HCT116 (cell line): Measurements from ENCODE around the gene PAEP. TPM values are rescaled to one million over a fixed set of nuclear protein-coding genes. Genes with fewer than 3 reads are reported as not detected.

ENCODE experiments used
- ATAC-seq: fragments of 200-7000 bp; cut with Tn5 transposase; 2 replicates; pipeline ENCODE4 v1.9.1; 2020; ENCODE audit warnings: mild to moderate bottlenecking, moderate library complexity
- BruUV-seq: library from RNA; stranded (reverse); fragments of 400-500 nt; replicated peaks from 2 replicates; lab custom pipeline; 2021; lab: Mats Ljungman, UMichigan
- CTCF ChIA-PET: fragments of 300-600 bp; sonication (Branson Sonifier 250); formaldehyde crosslinking; loops from one replicate; lab custom pipeline; 2021; ENCODE audit warnings: antibody characterized with exemption; lab: Charles Lee
- POLR2A ChIA-PET: fragments of 300-600, 350-600 bp; sonication (Branson Sonifier 250); formaldehyde crosslinking; loops from one replicate; lab custom pipeline; 2021; ENCODE audit warnings: antibody characterized with exemption; lab: Charles Lee
- RAD21 ChIA-PET, 2 experiments: fragments of 300-600 bp; sonication (Branson Sonifier 250); formaldehyde crosslinking; loops; one replicate each; lab custom pipeline; 2023; ENCODE audit warnings: low total read pairs in 2 of 2; ENCODE audit not compliant: uncharacterized antibody in 2 of 2, unreplicated experiment in 2 of 2, low non-redundant PET in 1 of 2; lab: Charles Lee
- DNase-seq: peaks from one replicate; pipeline ENCODE4 v3.0.0-alpha.2; 2010; ENCODE audit warnings: low read depth, low spot score
- H2AFZ ChIP-seq: fragments of 200-600 bp; shearing (Covaris generic), sonication (generic); 2 replicates; pipeline ENCODE4 v1.6.1; 2017; ENCODE audit warnings: low read depth, mixed run types, mixed read lengths, antibody characterized with exemption, low read length; ENCODE audit not compliant: poor library complexity, severe bottlenecking
- H3K27ac ChIP-seq: 2 replicates; pipeline ENCODE4 v1.5.1; 2012; ENCODE audit warnings: low read depth, low read length
- H3K27me3 ChIP-seq: fragments of 200-600 bp; sonication (generic); 2 replicates; pipeline ENCODE4 v1.6.1; 2016; ENCODE audit warnings: mixed run types, low read length, mixed read lengths; ENCODE audit not compliant: insufficient read depth
- H3K36me3 ChIP-seq, 2 experiments: fragments of 200-500 bp in 1 of 2; fragments of 200-600 bp in 1 of 2; sonication (Bioruptor generic) in 1 of 2; sonication (generic) in 1 of 2; 2 replicates each; pipeline versions ENCODE4 v1.5.1 to v1.6.1; 2014 to 2016; ENCODE audit warnings: low read length in 2 of 2, inconsistent platforms in 1 of 2, mixed read lengths in 1 of 2, mixed run types in 1 of 2; ENCODE audit not compliant: insufficient read depth in 2 of 2, control insufficient read depth in 1 of 2
- H3K4me1 ChIP-seq, 2 experiments: fragments of 200-600 bp in 1 of 2; sonication (generic) in 1 of 2; 2 replicates each; pipeline versions ENCODE4 v1.5.1 to v1.6.1; 2012 to 2017; ENCODE audit warnings: low read length in 2 of 2, inconsistent platforms in 1 of 2, mild to moderate bottlenecking in 1 of 2, mixed read lengths in 1 of 2, mixed run types in 1 of 2, moderate library complexity in 1 of 2; ENCODE audit not compliant: insufficient read depth in 2 of 2, control insufficient read depth in 1 of 2
- H3K4me2 ChIP-seq: fragments of 200-600 bp; sonication (generic); 2 replicates; pipeline ENCODE4 v1.6.1; 2017; ENCODE audit warnings: mixed run types, low read length, mixed read lengths
- H3K4me3 ChIP-seq, 2 experiments: fragments of 200-600 bp in 1 of 2; sonication (generic) in 1 of 2; replicated peaks in 1 of 2; 2 replicates each; pipeline ENCODE4 v1.5.1; 2011 to 2016; ENCODE audit warnings: low read length in 2 of 2, control low read depth in 1 of 2, low read depth in 1 of 2, mild to moderate bottlenecking in 1 of 2, mixed read lengths in 1 of 2, mixed run types in 1 of 2
- H3K79me2 ChIP-seq: fragments of 200-600 bp; sonication (generic); 2 replicates; pipeline ENCODE4 v1.6.1; 2017; ENCODE audit warnings: mild to moderate bottlenecking, mixed run types, low read length, moderate library complexity, mixed read lengths; ENCODE audit not compliant: insufficient read depth
- H3K9ac ChIP-seq: fragments of 200-600 bp; sonication (generic); 2 replicates; pipeline ENCODE4 v1.6.1; 2016; ENCODE audit warnings: low read length, mixed read lengths
- H3K9me2 ChIP-seq: fragments of 200-600 bp; sonication (generic), shearing (Covaris generic); 2 replicates; pipeline ENCODE4 v1.6.1; 2017; ENCODE audit warnings: mixed run types, mild to moderate bottlenecking, moderate library complexity; ENCODE audit not compliant: insufficient read depth
- H3K9me3 ChIP-seq, 2 experiments: fragments of 200-500 bp in 1 of 2; fragments of 200-600 bp in 1 of 2; sonication (Bioruptor generic) in 1 of 2; sonication (generic) in 1 of 2; 2 replicates each; pipeline ENCODE4 v1.6.1; 2014 to 2017; ENCODE audit warnings: low read length in 2 of 2, mixed read lengths in 2 of 2, inconsistent platforms in 1 of 2, low read depth in 1 of 2, mild to moderate bottlenecking in 1 of 2, mixed run types in 1 of 2, moderate library complexity in 1 of 2; ENCODE audit not compliant: control insufficient read depth in 1 of 2, insufficient read depth in 1 of 2
- H4K20me1 ChIP-seq: fragments of 200-600 bp; sonication (generic), shearing (Covaris generic); 2 replicates; pipeline ENCODE4 v1.6.1; 2017; ENCODE audit warnings: mixed run types, mild to moderate bottlenecking, moderate library complexity; ENCODE audit not compliant: insufficient read depth
- EZH2 ChIP-seq: fragments of 200-600 bp; sonication (generic); IDR thresholded peaks from 2 replicates; pipeline ENCODE4 v1.6.1; 2017; ENCODE audit warnings: antibody characterized with exemption, mixed run types
- EZH2phosphoT487 ChIP-seq: fragments of 200-600 bp; IDR thresholded peaks from 2 replicates; pipeline ENCODE4 v1.6.1; 2018; ENCODE audit warnings: antibody characterized with exemption, borderline replicate concordance
- JUND ChIP-seq: IDR thresholded peaks from 2 replicates; pipeline ENCODE4 v1.6.1; 2012
- POLR2AphosphoS5 ChIP-seq: IDR thresholded peaks from 2 replicates; pipeline ENCODE4 v1.6.1; 2011; ENCODE audit warnings: mild to moderate bottlenecking, low read depth, low read length, moderate library complexity
- SP1 ChIP-seq: IDR thresholded peaks from 2 replicates; pipeline ENCODE4 v1.6.1; 2012; ENCODE audit warnings: low read depth
- YY1 ChIP-seq: IDR thresholded peaks from 2 replicates; pipeline ENCODE4 v1.6.1; 2011; ENCODE audit warnings: low read length, low read depth, moderate library complexity, mild to moderate bottlenecking; ENCODE audit not compliant: insufficient replicate concordance; ENCODE audit errors: extremely low read depth
- ZFX ChIP-seq: fragments of 450-650 bp; IDR thresholded peaks from 2 replicates; pipeline ENCODE4 v1.6.1; 2017
- intact Hi-C: fragments of 100-400 bp; cut with micrococcal nuclease; formaldehyde crosslinking; loops from 2 replicates; pipeline ENCODE4 v1.10.0; 2022
- total RNA-seq: library from RNA; stranded (reverse); gene quantifications from one replicate; pipeline ENCODE4 v1.2.1, GENCODE V29; 2021; ENCODE audit not compliant: unreplicated experiment
- TF ChIP-seq, protein P1 (sequence below): IDR thresholded peaks from 2 replicates; pipeline ENCODE4 v1.6.1; 2011; ENCODE audit warnings: mild to moderate bottlenecking, low read length, moderate library complexity; ENCODE audit not compliant: insufficient replicate concordance; ENCODE audit errors: extremely low read depth

The PAEP gene
- total RNA-seq, 1 experiment from 2014 or later, result not detected

DNA sequence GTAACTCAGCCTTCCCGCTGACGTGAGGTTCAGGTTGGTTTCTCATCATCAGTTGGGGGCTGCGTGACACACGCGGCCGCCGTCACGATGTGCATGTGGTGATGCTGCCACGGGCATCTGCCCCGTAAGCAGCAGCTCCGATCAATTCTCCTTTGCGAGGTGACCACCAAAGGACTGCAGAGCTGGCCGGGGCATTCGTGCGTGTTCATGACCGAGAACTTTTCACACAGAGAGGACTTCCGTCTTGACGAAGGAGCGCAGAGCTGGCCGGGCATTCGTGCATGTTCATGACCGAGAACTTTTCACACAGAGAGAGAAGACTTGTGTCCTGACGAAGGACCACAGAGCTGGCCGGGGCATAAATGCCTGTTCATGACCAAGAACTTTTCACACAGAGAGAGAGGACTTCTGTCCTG is 44.1 kb upstream of the PAEP start:
- Histone ChIP-seq H3K27me3 (no peaks in the 10 kb centered on the region), H3K79me2 (no peaks in the 10 kb centered on the region), H3K27ac (no peak overlapping the region), H4K20me1 (no peaks in the 10 kb centered on the region), H3K9ac (no peak overlapping the region), H3K4me1 (peaks cover 0 to 6% of the 10 kb centered on the region in 2 experiments; a peak in 1 of 4 replicates), H3K9me2 (no peaks in the 10 kb centered on the region), H3K36me3 (no peaks in the 10 kb centered on the region), H3K9me3 (no peaks in the 10 kb centered on the region), H3K4me3 (no peak overlapping the region), H2AFZ (no peak overlapping the region), H3K4me2 (no peak overlapping the region)
- ChIA-PET POLR2A (no interaction called here), RAD21 (no interaction called here), CTCF (interaction anchor here (0.7 kb wide), 1 partner anchor 12 kb away, joined by 3 read pairs; no protein-coding TSS in a partner anchor)
- BruUV-seq, result no TSS peak
- ATAC-seq, result no peak
- intact Hi-C loops, result no loop called here
- TF ChIP-seq EZH2phosphoT487, result no peak
- TF ChIP-seq EZH2, result no peak
- TF ChIP-seq SP1, result no peak
- no peak for TF ChIP-seq ZFX
- TF ChIP-seq JUND, result no peak
- TF ChIP-seq POLR2AphosphoS5, result no peak
- TF ChIP-seq, protein P1, sequence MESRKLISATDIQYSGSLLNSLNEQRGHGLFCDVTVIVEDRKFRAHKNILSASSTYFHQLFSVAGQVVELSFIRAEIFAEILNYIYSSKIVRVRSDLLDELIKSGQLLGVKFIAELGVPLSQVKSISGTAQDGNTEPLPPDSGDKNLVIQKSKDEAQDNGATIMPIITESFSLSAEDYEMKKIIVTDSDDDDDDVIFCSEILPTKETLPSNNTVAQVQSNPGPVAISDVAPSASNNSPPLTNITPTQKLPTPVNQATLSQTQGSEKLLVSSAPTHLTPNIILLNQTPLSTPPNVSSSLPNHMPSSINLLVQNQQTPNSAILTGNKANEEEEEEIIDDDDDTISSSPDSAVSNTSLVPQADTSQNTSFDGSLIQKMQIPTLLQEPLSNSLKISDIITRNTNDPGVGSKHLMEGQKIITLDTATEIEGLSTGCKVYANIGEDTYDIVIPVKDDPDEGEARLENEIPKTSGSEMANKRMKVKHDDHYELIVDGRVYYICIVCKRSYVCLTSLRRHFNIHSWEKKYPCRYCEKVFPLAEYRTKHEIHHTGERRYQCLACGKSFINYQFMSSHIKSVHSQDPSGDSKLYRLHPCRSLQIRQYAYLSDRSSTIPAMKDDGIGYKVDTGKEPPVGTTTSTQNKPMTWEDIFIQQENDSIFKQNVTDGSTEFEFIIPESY, result no peak
- TF ChIP-seq YY1, result no peak
- DNase-seq, result no peak
